HepG2 (cell line): ENCODE data around the gene C10orf67. TPM values are rescaled to one million over a fixed set of nuclear protein-coding genes. Genes with fewer than 3 reads are reported as not detected.

ENCODE experiments used
- ATAC-seq: fragments of 200-7000 bp; cut with Tn5 transposase; 3 replicates; pipeline ENCODE4 v1.9.1; 2020; ENCODE audit warnings: mild to moderate bottlenecking, moderate library complexity
- BruUV-seq: library from RNA; stranded (reverse); fragments of 400-500 nt; replicated peaks from 2 replicates; lab custom pipeline; 2021; lab: Mats Ljungman, UMichigan
- CTCF ChIA-PET: fragments of 300-600 bp; formaldehyde crosslinking; extraction: SDS; loops from one replicate; lab custom pipeline; 2021; ENCODE audit warnings: low total read pairs, inconsistent platforms, low intra/inter-chr PET ratio; lab: Yijun Ruan, JAX
- POLR2A ChIA-PET: fragments of 350-600 bp; sonication (Branson Sonifier 250); formaldehyde crosslinking; loops from one replicate; lab custom pipeline; 2020; ENCODE audit warnings: antibody characterized with exemption, inconsistent platforms; lab: Yijun Ruan, JAX
- DNase-seq: peaks from one replicate; pipeline ENCODE4 v3.0.0-alpha.2; 2015; ENCODE audit warnings: low spot score
- FAIRE-seq: peaks from 3 replicates; lab custom pipeline; 2011; peaks lifted over from hg19 to GRCh38; lab: Jason Lieb, UNC
- H2AFZ ChIP-seq: one replicate; pipeline ENCODE4 v1.6.1; 2011; ENCODE audit warnings: low read length, inconsistent platforms
- H3K27ac ChIP-seq: fragments of 300-600 bp; 3 replicates; pipeline ENCODE4 v1.8.0; 2011; ENCODE audit warnings: mixed run types, mild to moderate bottlenecking, mixed read lengths, low read length, inconsistent platforms; ENCODE audit not compliant: insufficient read depth; ENCODE audit errors: extremely low read length
- H3K27me3 ChIP-seq, 2 experiments: fragments of 200-600 bp in 1 of 2; 2 replicates in 1 of 2; 3 replicates in 1 of 2; pipeline versions ENCODE4 v1.6.0 to v1.8.0; 2011; ENCODE audit warnings: low read length in 2 of 2, mild to moderate bottlenecking in 2 of 2, moderate library complexity in 2 of 2, inconsistent platforms in 1 of 2; ENCODE audit not compliant: insufficient read depth in 2 of 2, control insufficient read depth in 1 of 2
- H3K36me3 ChIP-seq, 2 experiments: fragments of 200-600 bp in 1 of 2; replicated peaks in 1 of 2; 2 replicates in 1 of 2; 3 replicates in 1 of 2; pipeline versions ENCODE4 v1.5.1 to v1.8.0; 2011; ENCODE audit warnings: low read length in 2 of 2, inconsistent platforms in 1 of 2; ENCODE audit not compliant: insufficient read depth in 2 of 2, control insufficient read depth in 1 of 2
- H3K4me1 ChIP-seq: 2 replicates; pipeline ENCODE4 v1.5.1; 2012; ENCODE audit warnings: low read length, inconsistent platforms; ENCODE audit not compliant: insufficient read depth
- H3K4me2 ChIP-seq: 2 replicates; pipeline ENCODE4 v1.6.0; 2011; ENCODE audit warnings: low read depth, low read length, inconsistent platforms
- H3K4me3 ChIP-seq, 3 experiments: fragments of 200-600 bp in 1 of 3; sonication (generic), shearing (Covaris generic) in 1 of 3; replicated peaks in 1 of 3; 2 replicates each; pipeline ENCODE4 v1.5.1; 2011 to 2016; ENCODE audit warnings: low read length in 3 of 3, inconsistent platforms in 2 of 3, low read depth in 2 of 3, mild to moderate bottlenecking in 2 of 3, control low read depth in 1 of 3, mixed read lengths in 1 of 3; ENCODE audit not compliant: insufficient read depth in 1 of 3
- H3K79me2 ChIP-seq: one replicate; pipeline ENCODE4 v1.6.1; 2011; ENCODE audit warnings: low read length, inconsistent platforms; ENCODE audit not compliant: insufficient read depth
- H3K9ac ChIP-seq: 2 replicates; pipeline ENCODE4 v1.6.0; 2011; ENCODE audit warnings: mild to moderate bottlenecking, low read depth, low read length, inconsistent platforms; ENCODE audit not compliant: insufficient read depth
- H3K9me3 ChIP-seq: 2 replicates; pipeline ENCODE4 v1.5.1; 2012; ENCODE audit warnings: mild to moderate bottlenecking, low read length
- H4K20me1 ChIP-seq: 2 replicates; pipeline ENCODE4 v1.6.0; 2011; ENCODE audit warnings: inconsistent platforms, mild to moderate bottlenecking, low read length, moderate library complexity; ENCODE audit not compliant: insufficient read depth
- HBP1 ChIP-seq: IDR thresholded peaks from 2 replicates; pipeline ENCODE4 v1.6.1; 2016; ENCODE audit warnings: low read depth, control low read depth
- KAT8 ChIP-seq: IDR thresholded peaks from 2 replicates; pipeline ENCODE4 v1.6.1; 2016; ENCODE audit warnings: missing genetic modification reagents, missing compliant biosample characterization
- MTF2 ChIP-seq: sonication (generic); formaldehyde crosslinking; IDR thresholded peaks from 2 replicates; pipeline ENCODE4 v1.5.0; 2020; ENCODE audit warnings: missing genetic modification reagents, borderline replicate concordance
- RXRB ChIP-seq: IDR thresholded peaks from 2 replicates; pipeline ENCODE4 v1.6.1; 2016; ENCODE audit warnings: borderline replicate concordance, missing genetic modification reagents, missing compliant biosample characterization
- THAP7 ChIP-seq: sonication (generic); formaldehyde crosslinking; IDR thresholded peaks from 2 replicates; pipeline ENCODE4 v1.8.1; 2023; ENCODE audit warnings: mild to moderate bottlenecking, missing genetic modification reagents
- YY1 ChIP-seq: IDR thresholded peaks from 2 replicates; pipeline ENCODE4 v1.6.1; 2011; ENCODE audit warnings: low read length, low read depth, moderate library complexity, mild to moderate bottlenecking; ENCODE audit not compliant: insufficient read depth, insufficient replicate concordance
- ZBTB7A ChIP-seq: sonication (generic); formaldehyde crosslinking; IDR thresholded peaks from 2 replicates; pipeline ENCODE4 v1.8.0; 2022; ENCODE audit warnings: mild to moderate bottlenecking, missing genetic modification reagents
- ZNF24 ChIP-seq: fragments of 450-650 bp; IDR thresholded peaks from 2 replicates; pipeline ENCODE4 v1.6.1; 2017; ENCODE audit warnings: antibody characterized with exemption, mild to moderate bottlenecking
- WGBS: methylation state at CpG from one replicate; pipeline ENCODE4 v1.1.6; 2017; ENCODE audit warnings: low lambda C conversion rate; 5-methylcytosine and 5-hydroxymethylcytosine counted together
- in situ Hi-C: cut with HindIII; loops from 2 replicates; pipeline ENCODE4 v1.10.0; 2017; ENCODE audit warnings: low pct_unique_long_range_greater_than_20kb; ENCODE audit not compliant: extremely low pct_ligation_motif_present
- intact Hi-C: fragments of 100-400 bp; cut with micrococcal nuclease; formaldehyde crosslinking; loops from one replicate; pipeline ENCODE4 v1.10.0; 2022; ENCODE audit not compliant: unreplicated experiment
- polyA plus RNA-seq, 8 experiments: library from polyadenylated mRNA; depleted of rRNA in 3 of 8; stranded (reverse) in 7 of 8; unstranded in 1 of 8; fragments of >200 nt; fragmentation: Illumina TruSeq in 4 of 8; extraction: Trizol in 4 of 8; gene quantifications; 2 replicates each; pipeline versions ENCODE4 v1.2.1 to v1.2.3, GENCODE V29; 2011 to 2016; ENCODE audit warnings: low read depth in 4 of 8, missing spikeins in 1 of 8, mixed read lengths in 1 of 8; ENCODE audit not compliant: insufficient read depth in 1 of 8
- total RNA-seq, 5 experiments: library from RNA; depleted of rRNA; stranded (reverse); fragments of >200 nt; fragmentation: Illumina TruSeq; extraction: Trizol; gene quantifications; 2 replicates each; pipeline ENCODE4 v1.2.3, GENCODE V29; 2016; ENCODE audit warnings: low read depth in 1 of 5
- TF ChIP-seq, protein P1 (sequence below): sonication (generic); formaldehyde crosslinking; IDR thresholded peaks from 2 replicates; pipeline ENCODE4 v1.5.0; 2020; ENCODE audit warnings: mild to moderate bottlenecking, missing genetic modification reagents, borderline replicate concordance
- TF ChIP-seq, protein P2 (sequence below): IDR thresholded peaks from 2 replicates; pipeline ENCODE4 v1.6.1; 2018; ENCODE audit warnings: missing genetic modification reagents, mild to moderate bottlenecking, missing compliant biosample characterization
- TF ChIP-seq, protein P3 (sequence below): sonication (generic); formaldehyde crosslinking; IDR thresholded peaks from 2 replicates; pipeline ENCODE4 v1.4.0; 2020; ENCODE audit warnings: missing genetic modification reagents

The C10orf67 gene
- total and polyA plus RNA-seq, 2 of the 13 experiments (the other 11 are each of a cell fraction or from before 2014, with no cell fraction given): not detected

DNA sequence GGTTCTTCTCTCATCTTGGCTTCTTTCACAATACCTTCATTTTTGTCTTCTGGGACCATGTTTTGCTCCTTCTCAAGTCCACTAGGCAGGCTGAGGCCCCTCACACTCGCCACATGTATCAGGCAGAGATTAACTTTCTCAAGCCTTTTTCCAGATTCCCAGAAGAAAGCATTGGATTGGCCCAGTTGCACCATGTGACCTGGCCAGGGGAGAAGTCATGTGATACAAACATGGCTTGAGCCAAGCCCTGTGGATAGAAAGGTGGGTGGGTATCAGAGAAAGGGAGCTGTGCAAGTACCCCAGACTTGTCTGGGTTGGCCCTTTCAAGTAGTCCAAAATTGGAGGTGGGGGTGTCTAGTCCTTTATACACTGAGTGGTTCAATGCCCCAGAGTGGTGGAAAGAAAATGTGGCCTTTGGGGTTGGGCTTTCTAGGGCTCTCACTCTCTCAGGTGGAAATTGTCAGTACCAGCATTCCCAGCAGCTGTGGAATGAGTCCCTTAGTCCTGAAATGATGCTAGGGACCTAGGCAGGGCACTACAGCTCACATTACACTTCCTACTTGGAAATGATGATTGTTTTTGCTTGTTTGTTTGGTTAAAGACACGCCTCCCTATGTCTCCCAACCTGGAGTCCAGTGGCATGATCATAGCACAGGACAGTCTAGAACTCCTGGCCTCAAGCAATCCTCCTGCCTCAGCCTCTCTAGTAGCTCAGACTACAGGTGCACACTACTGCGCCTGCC, 36.9 kb upstream of the C10orf67 start (continued):
- TF ChIP-seq, protein P1, sequence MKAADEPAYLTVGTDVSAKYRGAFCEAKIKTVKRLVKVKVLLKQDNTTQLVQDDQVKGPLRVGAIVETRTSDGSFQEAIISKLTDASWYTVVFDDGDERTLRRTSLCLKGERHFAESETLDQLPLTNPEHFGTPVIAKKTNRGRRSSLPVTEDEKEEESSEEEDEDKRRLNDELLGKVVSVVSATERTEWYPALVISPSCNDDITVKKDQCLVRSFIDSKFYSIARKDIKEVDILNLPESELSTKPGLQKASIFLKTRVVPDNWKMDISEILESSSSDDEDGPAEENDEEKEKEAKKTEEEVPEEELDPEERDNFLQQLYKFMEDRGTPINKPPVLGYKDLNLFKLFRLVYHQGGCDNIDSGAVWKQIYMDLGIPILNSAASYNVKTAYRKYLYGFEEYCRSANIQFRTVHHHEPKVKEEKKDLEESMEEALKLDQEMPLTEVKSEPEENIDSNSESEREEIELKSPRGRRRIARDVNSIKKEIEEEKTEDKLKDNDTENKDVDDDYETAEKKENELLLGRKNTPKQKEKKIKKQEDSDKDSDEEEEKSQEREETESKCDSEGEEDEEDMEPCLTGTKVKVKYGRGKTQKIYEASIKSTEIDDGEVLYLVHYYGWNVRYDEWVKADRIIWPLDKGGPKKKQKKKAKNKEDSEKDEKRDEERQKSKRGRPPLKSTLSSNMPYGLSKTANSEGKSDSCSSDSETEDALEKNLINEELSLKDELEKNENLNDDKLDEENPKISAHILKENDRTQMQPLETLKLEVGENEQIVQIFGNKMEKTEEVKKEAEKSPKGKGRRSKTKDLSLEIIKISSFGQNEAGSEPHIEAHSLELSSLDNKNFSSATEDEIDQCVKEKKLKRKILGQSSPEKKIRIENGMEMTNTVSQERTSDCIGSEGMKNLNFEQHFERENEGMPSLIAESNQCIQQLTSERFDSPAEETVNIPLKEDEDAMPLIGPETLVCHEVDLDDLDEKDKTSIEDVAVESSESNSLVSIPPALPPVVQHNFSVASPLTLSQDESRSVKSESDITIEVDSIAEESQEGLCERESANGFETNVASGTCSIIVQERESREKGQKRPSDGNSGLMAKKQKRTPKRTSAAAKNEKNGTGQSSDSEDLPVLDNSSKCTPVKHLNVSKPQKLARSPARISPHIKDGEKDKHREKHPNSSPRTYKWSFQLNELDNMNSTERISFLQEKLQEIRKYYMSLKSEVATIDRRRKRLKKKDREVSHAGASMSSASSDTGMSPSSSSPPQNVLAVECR (CRISPR knock-in tag): no peak
- TF ChIP-seq ZNF24: no peak
- TF ChIP-seq MTF2 (CRISPR knock-in tag): no peak
- TF ChIP-seq HBP1: no peak

DNA sequence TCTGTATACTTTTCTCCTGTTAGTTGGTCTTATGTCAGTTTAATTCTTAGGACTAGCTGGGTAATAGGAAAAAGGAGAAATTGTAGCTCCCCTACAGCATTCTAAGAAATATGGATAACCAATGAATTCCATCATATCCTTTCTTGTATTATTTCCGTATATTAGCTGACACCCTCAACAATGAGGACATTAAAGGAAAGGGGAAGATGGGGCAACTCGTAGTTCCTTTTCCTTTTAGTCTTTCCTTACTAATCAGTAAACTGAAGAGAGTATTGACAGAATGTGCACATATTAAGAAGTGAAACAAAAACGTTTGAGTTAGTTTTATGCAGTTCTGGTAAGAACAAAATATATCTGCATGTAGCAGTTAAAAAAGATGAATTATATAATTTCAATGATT, 35.1 kb upstream of the C10orf67 start:
- no TSS peak for BruUV-seq
- intact Hi-C loops: no loop called here
- DNase-seq: no peak
- no peaks in the 10 kb centered on the region; a peak in 1 of 5 replicates for H3K27me3 ChIP-seq
- H3K4me2 ChIP-seq: no peak overlapping the region
- ChIA-PET POLR2A (no interaction called here), CTCF (no interaction called here)
- no peak overlapping the region for H3K27ac ChIP-seq
- H3K79me2 ChIP-seq: no peaks in the 10 kb centered on the region
- no peak for FAIRE-seq
- no peaks in the 10 kb centered on the region for H3K9me3 ChIP-seq
- no peak overlapping the region for H3K9ac ChIP-seq
- no peak overlapping the region for H2AFZ ChIP-seq
- 26% methylated on average over 3 of the region's 3 CpGs for WGBS
- H3K4me1 ChIP-seq: no peaks in the 10 kb centered on the region
- H3K36me3 ChIP-seq: no peaks in the 10 kb centered on the region
- in situ Hi-C loops: no loop called here
- H4K20me1 ChIP-seq: no peaks in the 10 kb centered on the region
- ATAC-seq: no peak
- H3K4me3 ChIP-seq: no peak overlapping the region
- TF ChIP-seq RXRB: no peak
- no peak for TF ChIP-seq ZBTB7A (CRISPR knock-in tag)
- TF ChIP-seq, protein P2, sequence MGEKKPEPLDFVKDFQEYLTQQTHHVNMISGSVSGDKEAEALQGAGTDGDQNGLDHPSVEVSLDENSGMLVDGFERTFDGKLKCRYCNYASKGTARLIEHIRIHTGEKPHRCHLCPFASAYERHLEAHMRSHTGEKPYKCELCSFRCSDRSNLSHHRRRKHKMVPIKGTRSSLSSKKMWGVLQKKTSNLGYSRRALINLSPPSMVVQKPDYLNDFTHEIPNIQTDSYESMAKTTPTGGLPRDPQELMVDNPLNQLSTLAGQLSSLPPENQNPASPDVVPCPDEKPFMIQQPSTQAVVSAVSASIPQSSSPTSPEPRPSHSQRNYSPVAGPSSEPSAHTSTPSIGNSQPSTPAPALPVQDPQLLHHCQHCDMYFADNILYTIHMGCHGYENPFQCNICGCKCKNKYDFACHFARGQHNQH (CRISPR knock-in tag): no peak
- TF ChIP-seq KAT8 (CRISPR knock-in tag): no peak
- TF ChIP-seq, protein P3, sequence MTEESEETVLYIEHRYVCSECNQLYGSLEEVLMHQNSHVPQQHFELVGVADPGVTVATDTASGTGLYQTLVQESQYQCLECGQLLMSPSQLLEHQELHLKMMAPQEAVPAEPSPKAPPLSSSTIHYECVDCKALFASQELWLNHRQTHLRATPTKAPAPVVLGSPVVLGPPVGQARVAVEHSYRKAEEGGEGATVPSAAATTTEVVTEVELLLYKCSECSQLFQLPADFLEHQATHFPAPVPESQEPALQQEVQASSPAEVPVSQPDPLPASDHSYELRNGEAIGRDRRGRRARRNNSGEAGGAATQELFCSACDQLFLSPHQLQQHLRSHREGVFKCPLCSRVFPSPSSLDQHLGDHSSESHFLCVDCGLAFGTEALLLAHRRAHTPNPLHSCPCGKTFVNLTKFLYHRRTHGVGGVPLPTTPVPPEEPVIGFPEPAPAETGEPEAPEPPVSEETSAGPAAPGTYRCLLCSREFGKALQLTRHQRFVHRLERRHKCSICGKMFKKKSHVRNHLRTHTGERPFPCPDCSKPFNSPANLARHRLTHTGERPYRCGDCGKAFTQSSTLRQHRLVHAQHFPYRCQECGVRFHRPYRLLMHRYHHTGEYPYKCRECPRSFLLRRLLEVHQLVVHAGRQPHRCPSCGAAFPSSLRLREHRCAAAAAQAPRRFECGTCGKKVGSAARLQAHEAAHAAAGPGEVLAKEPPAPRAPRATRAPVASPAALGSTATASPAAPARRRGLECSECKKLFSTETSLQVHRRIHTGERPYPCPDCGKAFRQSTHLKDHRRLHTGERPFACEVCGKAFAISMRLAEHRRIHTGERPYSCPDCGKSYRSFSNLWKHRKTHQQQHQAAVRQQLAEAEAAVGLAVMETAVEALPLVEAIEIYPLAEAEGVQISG: no peak
- no peak for TF ChIP-seq YY1
- no peak for TF ChIP-seq THAP7 (CRISPR knock-in tag)
